HG03097 (cell line): ENCODE data around the gene TEAD1.

Experiments
- ATAC-seq: cut with Tn5 transposase; IDR thresholded peaks from one replicate; pipeline ENCODE4 v1.9.1; 2021; ENCODE audit not compliant: unreplicated experiment, low FRiP score

TEAD1 gene

GRCh38 chr11:12963792-12964536, 289.7 kb downstream of the TEAD1 start:
- ATAC-seq, result peak; percentile 54

GRCh38 chr11:12964650-12965049, 290.4 kb downstream of the TEAD1 start:
- no peak for ATAC-seq

- no peak for ATAC-seq
These were observed 291.8 kb downstream of the TEAD1 start for GRCh38 chr11:12966002-12966401.

- no peak for ATAC-seq
These were observed 293.9 kb downstream of the TEAD1 start for GRCh38 chr11:12968101-12968500.

- no peak for ATAC-seq
These were observed 294.6 kb downstream of the TEAD1 start for GRCh38 chr11:12968826-12969225.

- ATAC-seq, result no peak
These were observed 297.7 kb downstream of the TEAD1 start for GRCh38 chr11:12971955-12972354.

GRCh38 chr11:12973528-12974181, 299.4 kb downstream of the TEAD1 start:
- no peak for ATAC-seq

GRCh38 chr11:12975195-12975594, 301.0 kb downstream of the TEAD1 start:
- ATAC-seq, result no peak

GRCh38 chr11:12979928-12980689, 305.9 kb downstream of the TEAD1 start:
- no peak for ATAC-seq

GRCh38 chr11:12981676-12982522, 307.7 kb downstream of the TEAD1 start:
- no peak for ATAC-seq

- ATAC-seq, result no peak
These were observed 309.1 kb downstream of the TEAD1 start for GRCh38 chr11:12983336-12983735.

- no peak for ATAC-seq
These were observed 312.1 kb downstream of the TEAD1 start for GRCh38 chr11:12986194-12986898.

GRCh38 chr11:12989428-12990161, 315.4 kb downstream of the TEAD1 start:
- no peak for ATAC-seq

GRCh38 chr11:12990162-12990480, 315.9 kb downstream of the TEAD1 start:
- ATAC-seq, result no peak

- ATAC-seq, result no peak
These were observed 317.2 kb downstream of the TEAD1 start for GRCh38 chr11:12991426-12991825.

- no peak for ATAC-seq
These were observed 319.4 kb downstream of the TEAD1 start for GRCh38 chr11:12993626-12994025.
